H9 (cell line): ENCODE measurements around the gene NPIPA2. TPM values are rescaled to one million over a fixed set of nuclear protein-coding genes. Genes with fewer than 3 reads are reported as not detected.
"Not testable (repeated sequence)": the region's sequence is repeated elsewhere in the genome, so short reads cannot be mapped to it uniquely, and the experiment has no call there.

Source experiments
- DNase-seq: peaks from one replicate; pipeline ENCODE4 v3.0.0-alpha.2; 2017
- H2AFZ ChIP-seq: one replicate; pipeline ENCODE4 v1.6.1; 2013; ENCODE audit warnings: mild to moderate bottlenecking, low read length, control low read depth, moderate library complexity
- H2AK5ac ChIP-seq: 2 replicates; pipeline ENCODE4 v1.6.1; 2013; ENCODE audit warnings: low read length, control low read depth, mixed read lengths; ENCODE audit not compliant: insufficient read length
- H2BK120ac ChIP-seq: one replicate; pipeline ENCODE4 v1.6.1; 2013; ENCODE audit warnings: low read depth, mild to moderate bottlenecking, low read length, control low read depth, inconsistent platforms; ENCODE audit not compliant: poor library complexity, severe bottlenecking
- H2BK12ac ChIP-seq: 2 replicates; pipeline ENCODE4 v1.6.1; 2013; ENCODE audit warnings: low read length, control low read depth, mixed read lengths, low read depth; ENCODE audit not compliant: insufficient read length
- H2BK15ac ChIP-seq: 2 replicates; pipeline ENCODE4 v1.6.1; 2013; ENCODE audit warnings: low read depth, low read length, control low read depth
- H2BK20ac ChIP-seq: one replicate; pipeline ENCODE4 v1.6.1; 2013; ENCODE audit warnings: low read depth, mild to moderate bottlenecking, low read length, control low read depth, inconsistent platforms; ENCODE audit not compliant: poor library complexity, severe bottlenecking
- H2BK5ac ChIP-seq: 2 replicates; pipeline ENCODE4 v1.6.1; 2013; ENCODE audit warnings: low read length, control low read depth, mixed read lengths; ENCODE audit not compliant: insufficient read length
- H3K14ac ChIP-seq: 2 replicates; pipeline ENCODE4 v1.6.1; 2013; ENCODE audit warnings: low read length, control low read depth; ENCODE audit not compliant: insufficient read depth
- H3K18ac ChIP-seq: 2 replicates; pipeline ENCODE4 v1.6.1; 2013; ENCODE audit warnings: low read depth, mild to moderate bottlenecking, mixed read lengths, low read length, control low read depth; ENCODE audit not compliant: insufficient read length
- H3K23ac ChIP-seq: 2 replicates; pipeline ENCODE4 v1.6.1; 2013; ENCODE audit warnings: low read length, control low read depth, mixed read lengths, low read depth; ENCODE audit not compliant: insufficient read length
- H3K23me2 ChIP-seq: 2 replicates; pipeline ENCODE4 v1.6.1; 2013; ENCODE audit warnings: low read depth, mild to moderate bottlenecking, mixed read lengths, low read length, control low read depth; ENCODE audit not compliant: insufficient read length, poor library complexity, severe bottlenecking
- H3K27ac ChIP-seq: 2 replicates; pipeline ENCODE4 v1.5.1; 2013; ENCODE audit warnings: low read length, control low read depth, mixed read lengths, low read depth; ENCODE audit not compliant: insufficient read length
- H3K27me3 ChIP-seq: 2 replicates; pipeline ENCODE4 v1.6.1; 2013; ENCODE audit warnings: low read length, control low read depth, inconsistent platforms; ENCODE audit not compliant: insufficient read depth
- H3K4ac ChIP-seq: 2 replicates; pipeline ENCODE4 v1.6.1; 2013; ENCODE audit warnings: low read depth, mild to moderate bottlenecking, control low read depth, inconsistent platforms, low read length, moderate library complexity
- H3K4me1 ChIP-seq: 2 replicates; pipeline ENCODE4 v1.6.1; 2013; ENCODE audit warnings: low read length, control low read depth, inconsistent platforms; ENCODE audit not compliant: insufficient read depth
- H3K4me2 ChIP-seq: 2 replicates; pipeline ENCODE4 v1.6.1; 2013; ENCODE audit warnings: low read length, control low read depth, mixed read lengths; ENCODE audit not compliant: insufficient read length, insufficient read depth
- H3K56ac ChIP-seq: 2 replicates; pipeline ENCODE4 v1.6.1; 2013; ENCODE audit warnings: low read depth, mild to moderate bottlenecking, mixed read lengths, low read length, control low read depth; ENCODE audit not compliant: insufficient read length
- H3K79me1 ChIP-seq: 2 replicates; pipeline ENCODE4 v1.6.1; 2013; ENCODE audit warnings: low read depth, mild to moderate bottlenecking, moderate library complexity, low read length, control low read depth, inconsistent platforms; ENCODE audit not compliant: insufficient read depth, poor library complexity, severe bottlenecking
- H3K79me2 ChIP-seq: 2 replicates; pipeline ENCODE4 v1.6.1; 2013; ENCODE audit warnings: low read length, control low read depth, inconsistent platforms; ENCODE audit not compliant: insufficient read depth
- H3K9ac ChIP-seq: 2 replicates; pipeline ENCODE4 v1.6.1; 2013; ENCODE audit warnings: low read length, control low read depth, mixed read lengths; ENCODE audit not compliant: insufficient read length; ENCODE audit errors: extremely low read depth
- H3K9me3 ChIP-seq: one replicate; pipeline ENCODE4 v1.6.1; 2013; ENCODE audit warnings: low read depth, low read length, inconsistent platforms; ENCODE audit not compliant: control insufficient read depth
- H3T11ph ChIP-seq: one replicate; pipeline ENCODE4 v1.6.1; 2013; ENCODE audit warnings: mild to moderate bottlenecking, low read length, control low read depth, inconsistent platforms
- H4K20me1 ChIP-seq: one replicate; pipeline ENCODE4 v1.6.1; 2013; ENCODE audit not compliant: control insufficient read depth, insufficient read length, insufficient read depth
- H4K5ac ChIP-seq: 2 replicates; pipeline ENCODE4 v1.6.1; 2013; ENCODE audit warnings: low read depth, mild to moderate bottlenecking, mixed read lengths, low read length, control low read depth; ENCODE audit not compliant: insufficient read length
- H4K8ac ChIP-seq: replicated peaks from 2 replicates; pipeline ENCODE4 v1.6.1; 2013; ENCODE audit warnings: low read length, control low read depth, mixed read lengths, low read depth; ENCODE audit not compliant: insufficient read length
- H4K91ac ChIP-seq: 2 replicates; pipeline ENCODE4 v1.6.1; 2013; ENCODE audit warnings: low read depth, mild to moderate bottlenecking, moderate library complexity, mixed read lengths, low read length, control low read depth; ENCODE audit not compliant: insufficient read length
- H3K27ac Mint-ChIP-seq, 3 experiments: 2 replicates in 2 of 3; 3 replicates in 1 of 3; pipeline ENCODE4 v1.8.0; 2020 to 2021; ENCODE audit warnings: mixed read lengths in 3 of 3, mild to moderate bottlenecking in 1 of 3, moderate library complexity in 1 of 3
- H3K27me3 Mint-ChIP-seq: 2 replicates; pipeline ENCODE4 v1.8.0; 2021; ENCODE audit warnings: low read depth, mild to moderate bottlenecking, moderate library complexity, mixed read lengths
- H3K36me3 Mint-ChIP-seq, 3 experiments: 2 replicates in 2 of 3; 3 replicates in 1 of 3; pipeline ENCODE4 v1.8.0; 2020 to 2021; ENCODE audit warnings: low read depth in 3 of 3, mixed read lengths in 3 of 3; ENCODE audit not compliant: insufficient read depth in 1 of 3
- H3K4me1 Mint-ChIP-seq, 2 experiments: 2 replicates each; pipeline ENCODE4 v1.8.0; 2020; ENCODE audit warnings: mixed read lengths in 2 of 2
- H3K4me3 Mint-ChIP-seq, 2 experiments: 2 replicates in 1 of 2; 3 replicates in 1 of 2; pipeline ENCODE4 v1.8.0; 2020 to 2021; ENCODE audit warnings: mild to moderate bottlenecking in 2 of 2, mixed read lengths in 2 of 2, moderate library complexity in 1 of 2
- H3K9me3 Mint-ChIP-seq, 2 experiments: 2 replicates in 1 of 2; 3 replicates in 1 of 2; pipeline ENCODE4 v1.8.0; 2020; ENCODE audit warnings: mild to moderate bottlenecking in 2 of 2, mixed read lengths in 2 of 2, moderate library complexity in 1 of 2
- WGBS: extraction: QIAGEN DNeasy Blood & Tissue Kit; methylation state at CpG from one replicate; pipeline ENCODE4 v1.1.7; 2013; ENCODE audit warnings: missing lambda C conversion rate, low lambda C conversion rate, mixed read lengths; ENCODE audit not compliant: insufficient read length; ENCODE audit errors: extremely low coverage; 5-methylcytosine and 5-hydroxymethylcytosine counted together
- total RNA-seq: library from RNA; stranded (reverse); gene quantifications from 2 replicates; pipeline ENCODE4 v1.2.1, GENCODE V29; 2021

NPIPA2 gene
- total RNA-seq, 1 experiment from 2014 or later = 16.6 TPM

- not testable (repeated sequence) for H2BK5ac ChIP-seq, H3K4me3 Mint-ChIP-seq, DNase-seq, H3K4me2 ChIP-seq, H3K79me2 ChIP-seq, H3K27me3 ChIP-seq, H3K9ac ChIP-seq, H3K23ac ChIP-seq, H2BK15ac ChIP-seq, H3K9me3 ChIP-seq, H3K9me3 Mint-ChIP-seq, H4K5ac ChIP-seq, H3K27ac ChIP-seq, H3K79me1 ChIP-seq, H4K8ac ChIP-seq, H3K14ac ChIP-seq, H4K20me1 ChIP-seq, H2AFZ ChIP-seq, H2BK20ac ChIP-seq, H2AK5ac ChIP-seq, H3K4ac ChIP-seq, H4K91ac ChIP-seq, H2BK12ac ChIP-seq, H3T11ph ChIP-seq, H3K56ac ChIP-seq, H3K27ac Mint-ChIP-seq, H3K18ac ChIP-seq, H3K36me3 Mint-ChIP-seq, H3K27me3 Mint-ChIP-seq, H2BK120ac ChIP-seq, H3K23me2 ChIP-seq, H3K4me1 ChIP-seq, H3K4me1 Mint-ChIP-seq
- no CpG with 5 or more reads among the region's 7 CpGs for WGBS
These were observed 48.1 kb downstream of the NPIPA2 start for GRCh38 chr16:14790320-14790956.

- not testable (repeated sequence) for H4K91ac ChIP-seq, H2AK5ac ChIP-seq, H3T11ph ChIP-seq, H3K27ac Mint-ChIP-seq, H4K8ac ChIP-seq, H3K23ac ChIP-seq, H4K5ac ChIP-seq, H3K18ac ChIP-seq, H2AFZ ChIP-seq, H3K9ac ChIP-seq, H2BK15ac ChIP-seq, H4K20me1 ChIP-seq, H3K9me3 Mint-ChIP-seq, H3K23me2 ChIP-seq, H3K9me3 ChIP-seq, H3K4me2 ChIP-seq, H3K4me1 ChIP-seq, H2BK120ac ChIP-seq, H3K79me2 ChIP-seq, DNase-seq, H3K27me3 ChIP-seq, H3K4ac ChIP-seq, H2BK12ac ChIP-seq, H3K36me3 Mint-ChIP-seq, H3K56ac ChIP-seq, H3K4me3 Mint-ChIP-seq, H3K4me1 Mint-ChIP-seq, H2BK20ac ChIP-seq, H3K27ac ChIP-seq, H2BK5ac ChIP-seq, H3K14ac ChIP-seq, H3K27me3 Mint-ChIP-seq, H3K79me1 ChIP-seq
- WGBS = no CpG with 5 or more reads among the region's 2 CpGs
These were observed 50.6 kb downstream of the NPIPA2 start for GRCh38 chr16:14792914-14793313.
